ENCODE results near the gene TUBB1.

DNA sequence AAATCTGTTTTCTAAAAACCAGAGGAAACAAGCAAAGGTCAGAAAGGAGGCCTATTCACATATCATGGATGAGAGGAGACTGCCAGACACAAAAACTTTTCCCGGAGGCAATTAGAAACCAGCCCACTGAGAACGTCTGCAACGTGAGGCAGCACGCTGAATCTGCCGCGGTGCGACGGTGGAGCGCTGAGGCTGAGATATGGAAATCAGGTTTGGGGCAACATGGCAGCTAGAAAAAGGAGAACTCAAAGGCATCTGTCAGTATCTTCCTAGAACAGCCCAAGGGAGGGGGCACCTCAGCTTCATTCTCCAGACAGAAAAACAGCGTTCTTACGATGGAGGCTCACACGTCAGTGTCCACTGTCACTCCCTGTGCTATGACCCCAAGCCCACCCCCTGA lies 18.2 kb downstream of the TUBB1 start:
- TF ChIP-seq, protein P1, sequence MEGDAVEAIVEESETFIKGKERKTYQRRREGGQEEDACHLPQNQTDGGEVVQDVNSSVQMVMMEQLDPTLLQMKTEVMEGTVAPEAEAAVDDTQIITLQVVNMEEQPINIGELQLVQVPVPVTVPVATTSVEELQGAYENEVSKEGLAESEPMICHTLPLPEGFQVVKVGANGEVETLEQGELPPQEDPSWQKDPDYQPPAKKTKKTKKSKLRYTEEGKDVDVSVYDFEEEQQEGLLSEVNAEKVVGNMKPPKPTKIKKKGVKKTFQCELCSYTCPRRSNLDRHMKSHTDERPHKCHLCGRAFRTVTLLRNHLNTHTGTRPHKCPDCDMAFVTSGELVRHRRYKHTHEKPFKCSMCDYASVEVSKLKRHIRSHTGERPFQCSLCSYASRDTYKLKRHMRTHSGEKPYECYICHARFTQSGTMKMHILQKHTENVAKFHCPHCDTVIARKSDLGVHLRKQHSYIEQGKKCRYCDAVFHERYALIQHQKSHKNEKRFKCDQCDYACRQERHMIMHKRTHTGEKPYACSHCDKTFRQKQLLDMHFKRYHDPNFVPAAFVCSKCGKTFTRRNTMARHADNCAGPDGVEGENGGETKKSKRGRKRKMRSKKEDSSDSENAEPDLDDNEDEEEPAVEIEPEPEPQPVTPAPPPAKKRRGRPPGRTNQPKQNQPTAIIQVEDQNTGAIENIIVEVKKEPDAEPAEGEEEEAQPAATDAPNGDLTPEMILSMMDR (IDR thresholded peaks at IDR 0.05), result no peak
- no peak for TF ChIP-seq POLR2A (IDR thresholded peaks at IDR 0.05; ENCODE audit: low read depth)
- TF ChIP-seq EP300 (IDR thresholded peaks at IDR 0.05), result no peak
- no peak for TF ChIP-seq POLR2AphosphoS5 (IDR thresholded peaks at IDR 0.05)
